Activated naive CD4-positive, alpha-beta T cell treated with anti-CD3 and anti-CD28 coated beads, Interleukin-2, amount 10 ng/mL, durations not matched to agents 5 hours and 36 hours (primary cell): ENCODE measurements around the gene SLC6A13. TPM values are rescaled to one million over a fixed set of nuclear protein-coding genes. Genes with fewer than 3 reads are reported as not detected.

Experiments used
- total RNA-seq, 2 experiments: library from RNA; stranded (reverse); gene quantifications; one replicate each; pipeline ENCODE4 v1.2.3, GENCODE V29; 2021

SLC6A13 gene
- not detected for total RNA-seq

GRCh38 chr12:262817-263216 is at the start of gene SLC6A13:
SLC6A13 (minus strand) TSS chr12:262836; CDS start chr12:260052, 2,784 bp downstream.

GRCh38 chr12:214003-214741 is 48.5 kb downstream of the SLC6A13 start, which contains the start of gene SLC6A12:
SLC6A12 (minus strand) TSS chr12:214157; CDS start chr12:209986, 4,171 bp downstream.

Other genes with a start within 250 kb of the SLC6A13 start
- gene IQSEC3, start 196.1 kb downstream of the SLC6A13 start, total RNA-seq, result 1 to 10 TPM; 1.1 to 1.3 TPM
- not detected for gene SLC6A12, start 48.7 kb downstream of the SLC6A13 start, total RNA-seq
- 10 to 100 TPM; 83.2 to 99.6 TPM for gene KDM5A, start 126.5 kb upstream of the SLC6A13 start, total RNA-seq
- 10 to 100 TPM; 11.4 to 12.7 TPM for gene CCDC77, start 138.8 kb upstream of the SLC6A13 start, total RNA-seq
- gene B4GALNT3, start 197.1 kb upstream of the SLC6A13 start, total RNA-seq, result under 1 TPM; 0.66 to 0.87 TPM